HepG2 (cell line): Measurements from ENCODE around the gene CSNK2B. TPM values are rescaled to one million over a fixed set of nuclear protein-coding genes. Genes with fewer than 3 reads are reported as not detected.

Experiments
- ARNT2 ChIP-seq: sonication (generic); formaldehyde crosslinking; IDR thresholded peaks from 2 replicates; pipeline ENCODE4 v1.8.0; 2022; ENCODE audit warnings: mild to moderate bottlenecking, low read depth, missing genetic modification reagents, moderate library complexity
- CC2D1A ChIP-seq: sonication (generic); formaldehyde crosslinking; IDR thresholded peaks from 2 replicates; pipeline ENCODE4 v1.8.1; 2023; ENCODE audit warnings: mild to moderate bottlenecking, missing genetic modification reagents
- FOXK1 ChIP-seq: sonication (generic); formaldehyde crosslinking; IDR thresholded peaks from 2 replicates; pipeline ENCODE4 v1.4.0; 2020; ENCODE audit warnings: low read depth, missing genetic modification reagents, borderline replicate concordance
- GABPB1 ChIP-seq: IDR thresholded peaks from 2 replicates; pipeline ENCODE4 v1.6.1; 2016; ENCODE audit warnings: mild to moderate bottlenecking, missing genetic modification reagents, moderate library complexity, missing compliant biosample characterization
- HNRNPH1 ChIP-seq: fragments of 200-400 bp; formaldehyde crosslinking; optimal IDR thresholded peaks from 2 replicates; pipeline ENCODE3; 2017; ENCODE audit warnings: mild to moderate bottlenecking, low read depth, low read length
- NCOA2 ChIP-seq: sonication (generic); formaldehyde crosslinking; IDR thresholded peaks from 2 replicates; pipeline ENCODE4 v1.8.0; 2022; ENCODE audit warnings: inconsistent platforms
- NFE2L2 ChIP-seq: fragments of 150-350 bp; IDR thresholded peaks from 2 replicates; pipeline ENCODE4 v1.6.1; 2014; ENCODE audit warnings: low read length
- NPAS2 ChIP-seq: sonication (generic); formaldehyde crosslinking; IDR thresholded peaks from 2 replicates; pipeline ENCODE4 v1.8.0; 2022; ENCODE audit warnings: mild to moderate bottlenecking, missing genetic modification reagents, borderline replicate concordance
- NR2C2 ChIP-seq: sonication (generic); formaldehyde crosslinking; IDR thresholded peaks from 2 replicates; pipeline ENCODE4 v1.4.0; 2020; ENCODE audit warnings: missing genetic modification reagents, mild to moderate bottlenecking, moderate library complexity, borderline replicate concordance
- RAD51 ChIP-seq: fragments of 450-650 bp; IDR thresholded peaks from 2 replicates; pipeline ENCODE4 v1.6.1; 2016; ENCODE audit warnings: borderline replicate concordance
- RBM39 ChIP-seq: fragments of 200-400 bp; formaldehyde crosslinking; IDR thresholded peaks from one replicate; pipeline ENCODE4 v1.6.1; 2018; ENCODE audit warnings: antibody characterized with exemption, mild to moderate bottlenecking, low read depth, low read length; ENCODE audit not compliant: poor library complexity, severe bottlenecking
- THAP11 ChIP-seq: IDR thresholded peaks from 2 replicates; pipeline ENCODE4 v1.6.1; 2016; ENCODE audit warnings: missing biosample characterization, missing genetic modification reagents
- TOPORS ChIP-seq: sonication (generic); formaldehyde crosslinking; IDR thresholded peaks from 2 replicates; pipeline ENCODE4 v1.8.0; 2023; ENCODE audit warnings: mild to moderate bottlenecking, missing genetic modification reagents
- ZC3H4 ChIP-seq: sonication (generic); formaldehyde crosslinking; IDR thresholded peaks from 2 replicates; pipeline ENCODE4 v1.4.0; 2020; ENCODE audit warnings: missing genetic modification reagents, borderline replicate concordance
- ZFP90 ChIP-seq: sonication (generic); formaldehyde crosslinking; IDR thresholded peaks from 2 replicates; pipeline ENCODE4 v1.8.0; 2022; ENCODE audit warnings: missing genetic modification reagents, mild to moderate bottlenecking, inconsistent platforms, borderline replicate concordance
- ZNF44 ChIP-seq: sonication (generic); formaldehyde crosslinking; IDR thresholded peaks from 2 replicates; pipeline ENCODE4 v1.5.1; 2020; ENCODE audit warnings: mild to moderate bottlenecking, missing genetic modification reagents
- ZNF670 ChIP-seq: sonication (generic); formaldehyde crosslinking; IDR thresholded peaks from 2 replicates; pipeline ENCODE4 v1.8.0; 2022; ENCODE audit warnings: mild to moderate bottlenecking, missing genetic modification reagents, borderline replicate concordance
- ZNF7 ChIP-seq: IDR thresholded peaks from 2 replicates; pipeline ENCODE4 v1.6.1; 2016; ENCODE audit warnings: missing biosample characterization, missing genetic modification reagents
- ZNF766 ChIP-seq: sonication (generic); formaldehyde crosslinking; IDR thresholded peaks from 2 replicates; pipeline ENCODE4 v1.5.0; 2020; ENCODE audit warnings: missing genetic modification reagents, borderline replicate concordance
- ZNF773 ChIP-seq: sonication (generic); formaldehyde crosslinking; IDR thresholded peaks from 2 replicates; pipeline ENCODE4 v1.4.0; 2020; ENCODE audit warnings: missing genetic modification reagents, borderline replicate concordance
- ZNF776 ChIP-seq: sonication (generic); formaldehyde crosslinking; IDR thresholded peaks from 2 replicates; pipeline ENCODE4 v1.4.0; 2020; ENCODE audit warnings: mild to moderate bottlenecking, missing genetic modification reagents
- polyA plus RNA-seq, 8 experiments: library from polyadenylated mRNA; depleted of rRNA in 3 of 8; stranded (reverse) in 7 of 8; unstranded in 1 of 8; fragments of >200 nt; fragmentation: Illumina TruSeq in 4 of 8; extraction: Trizol in 4 of 8; gene quantifications; 2 replicates each; pipeline versions ENCODE4 v1.2.1 to v1.2.3, GENCODE V29; 2011 to 2016; ENCODE audit warnings: low read depth in 4 of 8, missing spikeins in 1 of 8, mixed read lengths in 1 of 8; ENCODE audit not compliant: insufficient read depth in 1 of 8
- total RNA-seq, 5 experiments: library from RNA; depleted of rRNA; stranded (reverse); fragments of >200 nt; fragmentation: Illumina TruSeq; extraction: Trizol; gene quantifications; 2 replicates each; pipeline ENCODE4 v1.2.3, GENCODE V29; 2016; ENCODE audit warnings: low read depth in 1 of 5
- TF ChIP-seq, protein P1 (sequence below): IDR thresholded peaks from 2 replicates; pipeline ENCODE4 v1.6.1; 2012; ENCODE audit warnings: inconsistent platforms
- TF ChIP-seq, protein P2 (sequence below): sonication (generic); formaldehyde crosslinking; IDR thresholded peaks from 2 replicates; pipeline ENCODE4 v1.4.0; 2020; ENCODE audit warnings: missing genetic modification reagents
- TF ChIP-seq, protein P3 (sequence below): sonication (generic); formaldehyde crosslinking; conservative IDR thresholded peaks from 2 replicates; pipeline ENCODE4 v1.4.0; 2020; ENCODE audit warnings: mild to moderate bottlenecking, missing genetic modification reagents, moderate library complexity

The CSNK2B gene
- total and polyA plus RNA-seq, 2 of the 13 experiments (the other 11 are each of a cell fraction or from before 2014, with no cell fraction given) = 111 to 296 TPM

DNA sequence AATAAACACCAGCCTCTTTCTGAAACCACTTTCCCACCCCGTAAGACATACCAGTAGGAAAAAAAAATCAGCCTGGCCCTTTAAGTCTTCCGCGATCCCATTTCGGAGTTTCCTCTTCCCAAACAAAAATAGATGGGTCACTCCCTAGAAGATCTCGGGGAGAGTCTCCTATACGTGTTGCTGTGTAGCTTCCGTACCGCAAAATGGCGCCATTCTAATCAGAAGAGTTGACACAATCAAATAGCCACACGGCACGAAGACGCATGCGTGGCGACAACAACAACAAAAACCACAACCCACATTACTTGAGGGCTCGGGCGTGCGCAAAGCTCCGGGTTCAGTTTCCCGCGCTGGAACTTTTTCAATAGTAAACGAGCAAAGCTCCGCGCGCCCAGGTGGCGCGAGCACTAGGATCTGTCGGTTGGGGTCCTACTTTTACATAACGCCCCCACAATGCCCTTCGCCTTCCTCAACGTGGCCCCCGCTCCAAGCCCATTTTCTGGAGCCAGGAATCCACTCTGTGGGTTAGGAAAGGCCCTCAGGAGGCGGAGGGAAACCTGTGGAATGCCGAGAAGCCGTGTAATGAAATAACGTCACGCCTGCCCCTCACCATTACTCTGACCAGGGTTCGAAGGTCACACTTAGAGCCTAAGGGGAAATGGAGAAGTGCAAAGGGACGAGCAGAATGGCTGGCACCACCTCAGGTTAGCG lies 935 bp upstream of the CSNK2B start, which contains the start of gene GPANK1 (continued):
- no peak; the same call in 1 of the 2 replicates for TF ChIP-seq ZNF776 (CRISPR knock-in tag)
- TF ChIP-seq NPAS2 (CRISPR knock-in tag) = 0 out of 2 replicates have a peak, but pooled peaks have one; percentile 14
- TF ChIP-seq, protein P1, sequence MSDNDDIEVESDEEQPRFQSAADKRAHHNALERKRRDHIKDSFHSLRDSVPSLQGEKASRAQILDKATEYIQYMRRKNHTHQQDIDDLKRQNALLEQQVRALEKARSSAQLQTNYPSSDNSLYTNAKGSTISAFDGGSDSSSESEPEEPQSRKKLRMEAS = peak; percentile 86
- TF ChIP-seq GABPB1 (CRISPR knock-in tag) = no peak
- no peak for TF ChIP-seq NFE2L2
- no peak for TF ChIP-seq TOPORS (CRISPR knock-in tag)
- peak; percentile 35; the same call in 1 of the 2 replicates for TF ChIP-seq ZNF7 (CRISPR knock-in tag)
- TF ChIP-seq ZNF766 (CRISPR knock-in tag) = peak; percentile 85
- TF ChIP-seq THAP11 = peak; percentile 87
- peak; percentile 88; the same call in 1 of the 2 replicates for TF ChIP-seq FOXK1 (CRISPR knock-in tag)
- TF ChIP-seq ZNF773 (CRISPR knock-in tag) = 0 out of 2 replicates have a peak, but pooled peaks have one; percentile 10
- TF ChIP-seq, protein P2, sequence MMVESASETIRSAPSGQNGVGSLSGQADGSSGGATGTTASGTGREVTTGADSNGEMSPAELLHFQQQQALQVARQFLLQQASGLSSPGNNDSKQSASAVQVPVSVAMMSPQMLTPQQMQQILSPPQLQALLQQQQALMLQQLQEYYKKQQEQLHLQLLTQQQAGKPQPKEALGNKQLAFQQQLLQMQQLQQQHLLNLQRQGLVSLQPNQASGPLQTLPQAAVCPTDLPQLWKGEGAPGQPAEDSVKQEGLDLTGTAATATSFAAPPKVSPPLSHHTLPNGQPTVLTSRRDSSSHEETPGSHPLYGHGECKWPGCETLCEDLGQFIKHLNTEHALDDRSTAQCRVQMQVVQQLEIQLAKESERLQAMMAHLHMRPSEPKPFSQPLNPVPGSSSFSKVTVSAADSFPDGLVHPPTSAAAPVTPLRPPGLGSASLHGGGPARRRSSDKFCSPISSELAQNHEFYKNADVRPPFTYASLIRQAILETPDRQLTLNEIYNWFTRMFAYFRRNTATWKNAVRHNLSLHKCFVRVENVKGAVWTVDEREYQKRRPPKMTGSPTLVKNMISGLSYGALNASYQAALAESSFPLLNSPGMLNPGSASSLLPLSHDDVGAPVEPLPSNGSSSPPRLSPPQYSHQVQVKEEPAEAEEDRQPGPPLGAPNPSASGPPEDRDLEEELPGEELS (CRISPR knock-in tag) = peak; percentile 67; the same call in 1 of the 2 replicates
- TF ChIP-seq, protein P3, sequence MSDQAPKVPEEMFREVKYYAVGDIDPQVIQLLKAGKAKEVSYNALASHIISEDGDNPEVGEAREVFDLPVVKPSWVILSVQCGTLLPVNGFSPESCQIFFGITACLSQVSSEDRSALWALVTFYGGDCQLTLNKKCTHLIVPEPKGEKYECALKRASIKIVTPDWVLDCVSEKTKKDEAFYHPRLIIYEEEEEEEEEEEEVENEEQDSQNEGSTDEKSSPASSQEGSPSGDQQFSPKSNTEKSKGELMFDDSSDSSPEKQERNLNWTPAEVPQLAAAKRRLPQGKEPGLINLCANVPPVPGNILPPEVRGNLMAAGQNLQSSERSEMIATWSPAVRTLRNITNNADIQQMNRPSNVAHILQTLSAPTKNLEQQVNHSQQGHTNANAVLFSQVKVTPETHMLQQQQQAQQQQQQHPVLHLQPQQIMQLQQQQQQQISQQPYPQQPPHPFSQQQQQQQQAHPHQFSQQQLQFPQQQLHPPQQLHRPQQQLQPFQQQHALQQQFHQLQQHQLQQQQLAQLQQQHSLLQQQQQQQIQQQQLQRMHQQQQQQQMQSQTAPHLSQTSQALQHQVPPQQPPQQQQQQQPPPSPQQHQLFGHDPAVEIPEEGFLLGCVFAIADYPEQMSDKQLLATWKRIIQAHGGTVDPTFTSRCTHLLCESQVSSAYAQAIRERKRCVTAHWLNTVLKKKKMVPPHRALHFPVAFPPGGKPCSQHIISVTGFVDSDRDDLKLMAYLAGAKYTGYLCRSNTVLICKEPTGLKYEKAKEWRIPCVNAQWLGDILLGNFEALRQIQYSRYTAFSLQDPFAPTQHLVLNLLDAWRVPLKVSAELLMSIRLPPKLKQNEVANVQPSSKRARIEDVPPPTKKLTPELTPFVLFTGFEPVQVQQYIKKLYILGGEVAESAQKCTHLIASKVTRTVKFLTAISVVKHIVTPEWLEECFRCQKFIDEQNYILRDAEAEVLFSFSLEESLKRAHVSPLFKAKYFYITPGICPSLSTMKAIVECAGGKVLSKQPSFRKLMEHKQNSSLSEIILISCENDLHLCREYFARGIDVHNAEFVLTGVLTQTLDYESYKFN = peak; percentile 56
- no peak for TF ChIP-seq HNRNPH1
- TF ChIP-seq CC2D1A = peak; percentile 82; the same call in 1 of the 2 replicates
- no peak for TF ChIP-seq RAD51
- TF ChIP-seq ZFP90 = no peak; the same call in 1 of the 2 replicates
- peak; percentile 46; the same call in 1 of the 2 replicates for TF ChIP-seq ZNF44
- TF ChIP-seq ARNT2 = peak; percentile 36; the same call in 1 of the 2 replicates
- TF ChIP-seq NR2C2 (CRISPR knock-in tag) = no peak
- 0 out of 2 replicates have a peak, but pooled peaks have one; percentile 35 for TF ChIP-seq ZNF670 (CRISPR knock-in tag)
- peak; percentile 62 for TF ChIP-seq RBM39
- peak; percentile 10; the same call in 1 of the 2 replicates for TF ChIP-seq NCOA2 (CRISPR knock-in tag)
- peak; percentile 93 for TF ChIP-seq ZC3H4 (CRISPR knock-in tag)
